GM12873 (cell line): ENCODE measurements around the gene CIAO2B.

Experiments used
- CTCF ChIP-seq: IDR thresholded peaks from 2 replicates; pipeline ENCODE4 v1.5.1; 2012; ENCODE audit warnings: low read depth, mild to moderate bottlenecking, moderate library complexity, low read length, control low read depth; ENCODE audit not compliant: insufficient read depth; ENCODE audit errors: missing control alignments

CIAO2B gene

DNA sequence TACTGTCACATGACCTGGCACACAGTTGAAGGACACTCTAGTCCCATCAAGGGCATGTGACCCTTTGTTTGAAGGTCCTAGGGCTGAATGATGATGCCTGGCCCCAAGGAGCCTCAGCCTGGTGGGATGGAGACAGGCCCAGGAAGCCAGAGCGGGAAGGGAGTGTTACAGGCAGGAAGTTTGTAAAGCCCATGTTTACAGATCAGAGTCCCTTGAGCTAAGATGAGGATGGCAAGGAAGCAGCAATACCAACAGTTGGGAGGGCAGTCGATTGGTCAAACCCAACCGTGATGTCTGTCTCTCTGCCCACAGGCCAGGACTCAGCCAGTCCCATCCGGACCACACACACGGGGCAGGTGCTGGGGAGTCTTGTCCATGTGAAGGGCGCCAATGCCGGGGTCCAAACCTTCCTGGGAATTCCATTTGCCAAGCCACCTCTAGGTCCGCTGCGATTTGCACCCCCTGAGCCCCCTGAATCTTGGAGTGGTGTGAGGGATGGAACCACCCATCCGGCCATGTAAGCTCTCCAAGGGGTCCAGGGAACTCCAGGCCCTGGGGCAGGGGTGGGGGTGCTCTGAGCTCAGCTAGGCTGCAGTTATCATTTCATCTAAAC is 3.6 kb upstream of the CIAO2B start:
- no peak for TF ChIP-seq CTCF

GRCh38 chr16:66936889-66937554 is 2.8 kb upstream of the CIAO2B start:
- no peak for TF ChIP-seq CTCF

DNA sequence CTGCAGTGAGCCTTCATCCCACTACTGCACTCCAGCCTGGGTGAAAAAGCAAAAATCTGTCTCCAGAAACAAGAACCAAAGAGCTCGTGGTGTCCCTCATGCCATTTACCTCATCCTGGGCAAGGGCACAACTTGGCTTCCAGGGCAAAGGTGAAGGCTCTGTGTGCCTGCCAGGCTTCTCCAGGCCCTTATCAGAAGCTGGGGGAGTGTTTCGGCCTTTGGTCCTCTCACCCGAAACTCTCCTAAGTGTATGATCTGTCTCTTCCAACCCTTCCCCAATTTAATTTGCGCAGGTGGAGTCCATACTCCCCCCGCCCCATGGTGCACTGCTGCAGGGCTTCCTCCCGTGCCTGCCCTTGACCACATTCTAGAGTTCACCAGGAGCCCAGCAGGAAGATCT is 2.3 kb upstream of the CIAO2B start:
- TF ChIP-seq CTCF: no peak

DNA sequence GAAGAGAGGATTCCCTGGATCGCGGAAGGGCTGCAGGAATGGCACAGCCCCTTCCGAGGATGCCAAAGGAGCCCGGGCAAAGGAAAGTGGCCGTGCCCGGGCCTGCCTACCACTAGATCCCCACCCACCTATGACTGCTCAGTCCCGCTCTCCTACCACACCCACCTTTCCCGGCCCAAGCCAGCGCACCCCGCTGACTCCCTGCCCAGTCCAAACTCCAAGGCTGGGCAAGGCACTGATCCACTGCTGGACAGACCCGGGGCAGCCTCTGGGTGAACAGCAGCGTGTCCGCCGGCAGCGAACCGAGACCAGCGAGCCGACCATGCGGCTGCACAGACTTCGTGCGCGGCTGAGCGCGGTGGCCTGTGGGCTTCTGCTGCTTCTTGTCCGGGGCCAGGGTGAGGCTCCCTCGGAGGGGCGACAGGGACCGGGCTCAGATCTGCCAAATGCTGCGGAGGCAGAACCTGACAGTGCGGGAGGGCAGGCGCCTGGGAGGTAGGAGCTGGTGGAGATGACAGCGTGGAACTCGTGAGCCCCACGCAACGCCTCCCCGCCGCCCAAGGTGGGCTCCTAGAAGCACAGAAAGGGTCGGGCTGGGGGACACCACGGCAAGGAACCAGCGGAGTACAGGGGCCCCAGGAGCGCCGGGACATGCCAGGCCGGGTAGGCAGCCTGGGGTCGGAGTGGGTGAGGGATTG is 1.3 kb upstream of the CIAO2B start, which contains the start of gene CES2:
Gene CES2, plus strand, starts transcription at position 203 of the 698 bp plus-strand sequence. Its CDS starts 120 bp downstream, at position 323.
- TF ChIP-seq CTCF: no peak

GRCh38 chr16:66933776-66934137 is 445 bp downstream of the CIAO2B start:
- TF ChIP-seq CTCF: no peak

GRCh38 chr16:66932076-66932475 is 2.1 kb downstream of the CIAO2B start:
- TF ChIP-seq CTCF: no peak

- TF ChIP-seq CTCF: no peak
Observed at GRCh38 chr16:66931665-66932064, 2.5 kb downstream of the CIAO2B start.
